HCT116 (cell line): Measurements from ENCODE around the gene ALG1L2.
"Not testable (repeated sequence)": the region's sequence is repeated elsewhere in the genome, so short reads cannot be mapped to it uniquely, and the experiment has no call there.

Experiments used
- ATF3 ChIP-seq: IDR thresholded peaks from 2 replicates; pipeline ENCODE4 v1.6.1; 2012
- CTCF ChIP-seq, 3 experiments: fragments of 200-600 bp in 1 of 3; sonication (generic) in 1 of 3; IDR thresholded peaks in 2 of 3; conservative IDR thresholded peaks in 1 of 3; 2 replicates each; pipeline ENCODE4 v1.5.1; 2012 to 2017; ENCODE audit warnings: low read depth in 2 of 3, low read length in 2 of 3, antibody characterized with exemption in 1 of 3, borderline replicate concordance in 1 of 3, control low read depth in 1 of 3, mild to moderate bottlenecking in 1 of 3, mixed read lengths in 1 of 3, mixed run types in 1 of 3, moderate library complexity in 1 of 3; ENCODE audit not compliant: insufficient read depth in 1 of 3
- EZH2 ChIP-seq: fragments of 200-600 bp; sonication (generic); IDR thresholded peaks from 2 replicates; pipeline ENCODE4 v1.6.1; 2017; ENCODE audit warnings: antibody characterized with exemption, mixed run types
- JUND ChIP-seq: IDR thresholded peaks from 2 replicates; pipeline ENCODE4 v1.6.1; 2012
- MAX ChIP-seq: IDR thresholded peaks from 2 replicates; pipeline ENCODE4 v1.6.1; 2012
- POLR2A ChIP-seq: IDR thresholded peaks from 2 replicates; pipeline ENCODE4 v1.7.0; 2011; ENCODE audit warnings: borderline replicate concordance; ENCODE audit not compliant: insufficient read depth, insufficient read length; ENCODE audit errors: extremely low read depth
- POLR2AphosphoS5 ChIP-seq: IDR thresholded peaks from 2 replicates; pipeline ENCODE4 v1.6.1; 2011; ENCODE audit warnings: mild to moderate bottlenecking, low read depth, low read length, moderate library complexity
- TCF7L2 ChIP-seq: IDR thresholded peaks from 2 replicates; pipeline ENCODE4 v1.7.0; 2011; ENCODE audit warnings: borderline replicate concordance, inconsistent platforms; ENCODE audit not compliant: insufficient read depth, insufficient read length; ENCODE audit errors: extremely low read depth

GRCh38 chr3:130090681-130091080 is 9.1 kb downstream of the ALG1L2 start:
- TF ChIP-seq CTCF (IDR thresholded peaks at IDR 0.05 in 2 of 3, conservative IDR thresholded peaks at IDR 0.05 in 1 of 3; ENCODE audit: borderline replicate concordance in 1 of 3, insufficient read depth in 1 of 3, low read depth in 2 of 3, low read length in 2 of 3), result 0 out of 6 replicates have a peak, but pooled peaks of 1 of the 3 experiments have one; percentile 8
- TF ChIP-seq POLR2A, EZH2, POLR2AphosphoS5, JUND, ATF3, TCF7L2, MAX: not testable (repeated sequence)
